ENCODE results near the gene RPS10.

RPS10 gene

DNA sequence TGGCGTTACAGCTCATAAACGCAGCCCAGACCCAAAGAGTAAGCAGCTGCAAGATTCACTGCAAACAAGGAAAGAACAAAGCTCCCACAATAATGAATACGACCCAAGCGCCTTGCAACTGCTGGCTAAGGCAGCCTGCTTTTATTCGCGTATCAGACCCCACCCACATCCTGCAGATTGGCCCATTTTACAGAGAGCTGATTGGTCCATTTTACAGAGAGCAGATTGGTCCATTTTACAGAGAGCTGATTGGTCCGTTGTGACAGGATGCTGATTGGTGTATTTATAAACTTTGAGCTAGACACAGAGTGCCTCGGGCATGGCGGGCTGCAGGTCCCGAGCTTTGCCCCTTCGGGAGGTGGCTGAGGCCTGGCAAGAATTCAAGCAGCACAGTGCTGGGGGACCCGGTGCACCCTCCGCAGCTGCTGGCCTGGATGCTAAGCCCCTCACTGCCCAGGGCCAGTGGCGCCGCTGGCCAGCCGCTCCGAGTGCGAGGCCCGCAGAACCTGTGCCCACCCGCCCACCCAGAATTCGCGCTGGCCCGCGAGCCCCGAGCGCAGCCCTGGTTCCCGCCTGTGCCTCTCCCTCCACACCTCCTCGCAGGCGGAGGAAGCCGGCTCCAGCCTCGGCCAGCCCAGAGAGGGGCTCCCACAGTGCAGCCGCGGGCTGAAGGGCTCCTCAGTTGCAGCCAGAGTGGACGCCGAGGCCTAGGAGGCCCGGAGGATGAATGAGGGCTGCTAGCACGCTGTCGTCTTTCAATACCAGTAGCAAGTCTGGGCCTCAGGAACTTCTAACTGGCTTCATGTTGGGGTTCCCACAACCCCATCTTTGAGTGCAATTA lies 11.2 kb upstream of the RPS10 start:
- TF ChIP-seq GATA3 (IDR thresholded peaks at IDR 0.05; ENCODE audit: low read depth, low read length) (no peak), GATA2 (IDR thresholded peaks at IDR 0.05; ENCODE audit: low read depth, low read length) (no peak)

DNA sequence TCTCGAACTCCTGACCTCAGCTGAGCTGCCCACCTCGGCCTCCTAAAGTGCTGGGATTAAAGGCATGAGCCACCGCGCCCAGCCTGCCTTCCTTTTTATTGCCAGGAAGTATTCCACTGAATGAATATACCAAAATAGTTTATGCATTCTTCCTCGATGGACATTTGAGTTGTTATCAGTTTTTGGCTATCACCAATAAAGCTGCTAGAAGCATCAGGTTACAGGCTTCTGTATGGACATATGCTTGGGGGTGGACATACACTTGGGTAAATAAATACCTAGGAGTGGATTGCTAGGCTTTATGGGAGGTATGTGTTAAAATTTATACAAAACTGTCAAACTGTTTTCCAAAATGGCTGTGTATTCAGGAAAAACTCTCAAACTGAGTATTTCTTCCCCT lies 10.0 kb upstream of the RPS10 start:
- no peak for TF ChIP-seq GATA3 (IDR thresholded peaks at IDR 0.05; ENCODE audit: low read depth, low read length)
- no peak for TF ChIP-seq GATA2 (IDR thresholded peaks at IDR 0.05; ENCODE audit: low read depth, low read length)

DNA sequence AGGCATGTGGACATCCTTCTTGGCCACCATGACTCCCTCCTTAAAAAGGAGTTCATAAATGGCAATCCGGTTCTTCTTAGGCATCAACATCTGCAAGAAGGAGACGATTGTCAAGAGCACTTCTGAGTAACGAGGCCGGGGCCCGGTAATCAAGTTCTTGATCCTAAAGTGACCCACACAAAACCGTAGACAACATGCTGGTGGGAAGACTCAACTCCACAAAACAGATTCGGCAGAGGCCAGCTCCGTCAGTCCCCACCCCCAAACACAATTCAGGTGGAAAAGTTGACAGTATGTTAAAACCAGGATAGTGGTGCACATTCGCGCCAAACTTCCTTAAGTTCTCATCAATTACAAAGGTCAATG lies 754 bp downstream of the RPS10 start:
- TF ChIP-seq GATA2 (IDR thresholded peaks at IDR 0.05; ENCODE audit: low read depth, low read length) (no peak), GATA3 (IDR thresholded peaks at IDR 0.05; ENCODE audit: low read depth, low read length) (no peak)

DNA sequence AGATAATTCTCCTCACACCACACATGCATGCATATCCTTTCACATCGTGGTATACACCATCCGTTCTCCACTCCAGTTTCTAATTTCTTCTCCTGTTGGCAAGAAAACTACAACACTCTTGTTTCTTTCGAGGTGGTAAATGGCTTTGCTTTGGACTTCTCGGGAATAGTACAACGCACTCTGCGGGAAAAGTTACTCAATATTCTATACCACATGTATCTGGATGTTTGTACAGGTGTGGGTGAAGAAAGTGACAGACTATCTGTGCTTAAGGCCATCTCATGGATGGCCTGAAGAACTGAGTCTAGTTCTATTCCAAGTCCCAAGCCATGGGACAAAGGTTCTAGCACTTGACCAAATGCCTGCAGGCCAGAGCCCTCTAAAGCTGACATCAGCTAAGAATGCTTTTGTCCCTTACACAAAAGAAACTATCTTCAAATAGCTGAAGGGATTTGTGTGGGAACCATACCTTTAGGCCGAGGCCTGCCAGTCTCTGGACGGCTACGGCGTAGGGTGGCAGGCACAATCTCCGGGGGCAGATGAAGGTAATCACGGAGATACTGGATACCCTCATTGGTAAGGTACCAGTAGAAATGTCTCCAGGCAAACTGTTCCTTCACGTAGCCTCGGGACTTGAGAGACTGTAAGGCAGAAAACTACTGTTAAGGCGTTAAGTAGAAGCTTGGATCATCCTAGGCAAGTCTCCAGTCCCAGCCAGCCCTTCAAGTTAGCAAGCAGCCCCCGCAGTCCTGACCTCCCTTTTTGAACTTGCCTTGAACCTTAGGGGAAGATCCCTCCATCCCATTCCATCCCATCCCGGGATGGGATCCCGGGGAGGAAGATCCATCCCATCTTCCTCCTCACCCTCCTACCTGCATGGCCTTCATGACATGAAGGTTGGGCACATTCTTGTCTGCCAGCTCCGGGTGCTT lies 1.4 kb downstream of the RPS10 start:
- TF ChIP-seq GATA3 (IDR thresholded peaks at IDR 0.05; ENCODE audit: low read depth, low read length) (no peak), GATA2 (IDR thresholded peaks at IDR 0.05; ENCODE audit: low read depth, low read length) (no peak)

DNA sequence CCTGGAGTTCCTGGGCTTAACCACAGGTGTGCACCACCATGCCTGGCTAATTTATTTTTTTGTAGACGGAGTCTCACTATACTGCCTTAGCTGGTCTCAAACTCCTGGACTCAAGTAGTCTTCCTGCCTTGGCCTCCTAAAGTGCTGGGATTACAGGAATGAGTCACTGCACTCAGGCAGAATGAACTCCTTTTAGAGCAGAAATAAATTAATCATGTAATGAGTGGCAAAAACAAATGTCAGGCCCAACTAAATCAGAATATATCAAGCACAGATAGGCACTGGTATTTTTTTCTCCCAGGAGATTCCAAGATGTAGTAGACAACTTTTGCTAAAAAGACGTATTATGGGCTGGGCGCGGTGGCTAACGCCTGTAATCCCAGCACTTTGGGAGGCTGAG lies 2.6 kb downstream of the RPS10 start:
- TF ChIP-seq GATA2 (IDR thresholded peaks at IDR 0.05; ENCODE audit: low read depth, low read length) (no peak), GATA3 (IDR thresholded peaks at IDR 0.05; ENCODE audit: low read depth, low read length) (no peak)

DNA sequence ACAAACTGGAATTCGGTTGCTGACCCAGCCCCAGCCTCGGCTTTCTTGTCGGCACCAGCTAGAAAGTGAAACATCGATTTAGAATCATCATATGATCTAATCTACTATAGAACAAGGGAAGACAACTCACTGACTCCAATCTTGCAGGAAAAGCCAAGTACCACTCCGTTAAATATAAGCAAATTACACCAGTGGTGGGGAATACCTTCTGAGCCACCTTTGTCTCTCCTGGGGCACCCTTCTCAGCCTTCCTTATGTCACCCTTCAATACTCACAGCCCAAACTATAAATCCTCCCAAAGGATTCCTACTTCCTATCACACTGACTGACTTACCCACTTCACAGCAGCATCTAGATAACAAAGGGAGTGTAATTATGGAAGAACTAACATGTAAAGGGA lies 7.5 kb downstream of the RPS10 start:
- TF ChIP-seq GATA2 (IDR thresholded peaks at IDR 0.05; ENCODE audit: low read depth, low read length) (no peak), GATA3 (IDR thresholded peaks at IDR 0.05; ENCODE audit: low read depth, low read length) (no peak)

DNA sequence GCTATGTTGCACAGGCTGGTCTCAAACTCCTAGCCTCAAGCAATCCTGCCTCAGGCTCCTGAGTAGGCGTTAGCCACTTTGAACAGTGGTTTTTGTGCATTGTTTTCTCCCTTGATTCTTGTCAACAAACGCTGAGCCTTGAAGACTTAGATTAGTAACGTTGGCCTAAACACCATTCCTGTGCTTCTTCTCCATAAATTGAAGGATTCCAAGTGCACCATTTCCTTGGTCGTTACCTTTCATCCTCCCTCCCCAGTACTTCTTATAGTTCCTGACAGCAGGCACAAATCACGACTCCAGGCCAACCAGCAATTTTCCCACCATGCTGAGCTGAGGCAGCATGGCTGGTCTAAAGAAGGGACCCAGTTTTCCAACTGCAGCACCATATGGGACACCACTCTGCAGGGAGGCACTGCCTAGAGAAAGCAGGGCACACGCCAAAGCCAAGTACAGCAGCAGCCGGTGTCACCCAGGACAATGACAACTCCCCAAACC lies 8.9 kb downstream of the RPS10 start:
- TF ChIP-seq GATA3 (IDR thresholded peaks at IDR 0.05; ENCODE audit: low read depth, low read length) (no peak), GATA2 (IDR thresholded peaks at IDR 0.05; ENCODE audit: low read depth, low read length) (no peak)

DNA sequence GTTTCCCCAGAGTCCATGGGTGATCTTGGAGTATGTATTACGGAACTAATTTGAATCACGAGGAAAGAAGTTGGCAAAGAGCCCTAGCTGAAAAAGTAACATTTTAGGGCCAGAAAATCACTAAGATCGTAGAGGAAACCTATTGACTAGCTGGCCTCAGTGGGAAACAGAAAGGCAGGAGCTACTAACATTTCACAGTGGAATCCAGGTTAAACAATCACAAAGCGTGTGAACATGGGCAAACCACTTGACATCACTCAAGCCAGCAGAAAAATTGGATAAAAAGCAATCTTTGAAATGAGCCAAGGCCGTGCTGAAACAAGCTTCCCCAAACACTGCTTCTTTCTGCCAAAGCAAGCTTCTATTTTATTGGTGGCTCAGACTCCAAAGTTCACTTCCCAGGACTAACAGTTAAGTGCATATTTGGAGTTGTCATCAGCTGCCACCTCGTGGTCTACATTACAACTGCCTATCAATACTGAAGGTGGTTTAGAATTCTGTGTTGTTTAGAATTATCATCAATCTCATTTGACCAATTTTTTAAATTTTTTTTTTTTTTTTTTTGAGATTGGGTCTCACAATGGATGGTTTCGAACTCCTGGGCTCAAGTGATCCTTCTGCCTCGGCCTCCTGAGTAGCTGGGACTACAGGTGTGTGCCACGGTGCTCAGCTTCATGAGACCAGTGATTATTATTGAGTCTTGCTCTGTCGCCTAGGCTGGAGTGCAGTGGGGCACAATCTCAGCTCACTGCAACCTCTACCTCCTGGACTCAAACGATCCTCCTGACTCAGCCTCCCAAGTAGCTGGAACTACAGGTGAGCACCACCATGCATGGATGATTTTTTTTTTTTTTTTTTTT lies 10.6 kb downstream of the RPS10 start:
- TF ChIP-seq GATA2 (IDR thresholded peaks at IDR 0.05; ENCODE audit: low read depth, low read length) (no peak), GATA3 (IDR thresholded peaks at IDR 0.05; ENCODE audit: low read depth, low read length) (no peak)

DNA sequence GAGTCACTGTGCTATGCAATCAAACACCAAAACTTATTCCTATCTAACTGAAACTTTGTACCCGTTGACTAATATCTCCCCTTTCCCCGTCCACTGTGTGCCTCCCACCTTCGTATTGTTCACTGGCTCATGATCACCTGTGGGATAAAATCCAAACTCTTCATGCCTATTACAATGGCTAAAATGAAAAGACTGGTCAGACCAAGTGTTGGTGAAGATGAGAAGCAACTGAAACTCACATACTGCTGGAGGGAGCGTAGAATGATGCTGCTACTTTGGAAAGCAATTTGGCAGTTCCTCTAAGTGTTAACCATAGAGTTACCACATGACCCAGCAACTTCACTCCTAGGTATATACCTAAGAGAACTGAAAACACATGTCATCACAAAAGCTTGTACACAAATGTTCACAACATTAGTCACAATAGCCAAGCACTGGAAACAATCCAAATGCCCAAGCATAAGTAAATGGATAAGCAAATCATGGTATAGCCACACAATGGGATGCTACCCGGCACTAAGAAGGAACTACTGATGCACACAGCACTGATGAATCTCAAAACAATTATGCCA lies 13.1 kb downstream of the RPS10 start:
- no peak for TF ChIP-seq GATA3 (IDR thresholded peaks at IDR 0.05; ENCODE audit: low read depth, low read length)
- no peak for TF ChIP-seq GATA2 (IDR thresholded peaks at IDR 0.05; ENCODE audit: low read depth, low read length)

DNA sequence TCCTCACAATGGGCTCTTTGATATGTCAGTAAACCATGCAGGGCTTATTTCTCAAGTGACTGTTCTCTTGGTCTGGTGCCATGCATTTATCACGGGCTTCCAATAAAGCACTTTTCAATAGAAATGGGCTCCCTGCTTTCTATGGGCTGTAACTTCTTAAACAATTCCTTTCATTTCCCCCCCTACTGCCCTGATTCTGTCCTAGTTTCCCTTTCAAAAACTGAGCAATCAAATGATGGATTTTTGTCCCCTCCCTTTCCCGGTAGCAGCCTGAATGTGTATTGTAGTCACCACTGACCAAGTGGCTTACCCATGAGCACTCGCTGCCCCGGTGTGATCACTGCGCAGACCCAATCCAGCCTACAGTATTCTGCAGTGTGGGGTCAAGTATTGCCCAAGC lies 13.9 kb downstream of the RPS10 start:
- no peak for TF ChIP-seq GATA2 (IDR thresholded peaks at IDR 0.05; ENCODE audit: low read depth, low read length)
- no peak for TF ChIP-seq GATA3 (IDR thresholded peaks at IDR 0.05; ENCODE audit: low read depth, low read length)

DNA sequence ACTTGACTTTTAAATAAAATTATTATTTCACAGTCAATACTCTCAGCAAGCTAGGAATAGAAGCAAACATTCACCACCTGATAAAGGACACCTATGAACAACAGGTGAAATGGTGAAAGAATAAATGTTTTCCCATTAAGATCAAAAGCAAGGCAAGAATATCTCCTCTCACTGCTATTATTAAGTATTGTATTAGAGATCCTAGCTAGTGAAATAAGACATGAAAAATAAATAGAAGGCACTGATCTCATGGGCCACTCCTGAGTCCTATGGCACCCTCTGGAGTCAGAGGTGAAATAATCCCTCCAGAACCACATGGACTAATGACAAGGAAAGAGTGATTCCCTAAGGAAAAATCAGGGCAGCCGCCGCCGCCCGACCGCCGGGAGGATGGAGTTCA lies 29.4 kb downstream of the RPS10 start:
- TF ChIP-seq GATA3 (IDR thresholded peaks at IDR 0.05; ENCODE audit: low read depth, low read length) = no peak
- no peak for TF ChIP-seq GATA2 (IDR thresholded peaks at IDR 0.05; ENCODE audit: low read depth, low read length)

DNA sequence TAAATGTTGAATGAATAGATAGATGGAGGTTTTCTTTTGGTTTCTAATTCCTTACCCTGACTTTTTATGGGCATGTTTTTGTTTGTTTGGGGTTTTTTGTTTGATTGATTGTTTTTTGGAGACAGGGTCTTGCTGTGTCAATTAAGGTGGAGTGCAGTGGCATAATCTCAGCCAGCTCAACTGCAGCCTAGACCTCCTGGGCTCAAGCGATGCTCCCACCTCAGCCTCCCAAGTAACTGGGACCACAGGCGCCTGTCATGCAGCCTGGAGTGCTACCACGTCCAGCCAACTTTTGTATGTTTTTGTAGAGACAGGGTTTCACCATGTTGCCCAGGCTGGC lies 31.9 kb downstream of the RPS10 start:
- TF ChIP-seq GATA3 (IDR thresholded peaks at IDR 0.05; ENCODE audit: low read depth, low read length) (no peak), GATA2 (IDR thresholded peaks at IDR 0.05; ENCODE audit: low read depth, low read length) (no peak)

DNA sequence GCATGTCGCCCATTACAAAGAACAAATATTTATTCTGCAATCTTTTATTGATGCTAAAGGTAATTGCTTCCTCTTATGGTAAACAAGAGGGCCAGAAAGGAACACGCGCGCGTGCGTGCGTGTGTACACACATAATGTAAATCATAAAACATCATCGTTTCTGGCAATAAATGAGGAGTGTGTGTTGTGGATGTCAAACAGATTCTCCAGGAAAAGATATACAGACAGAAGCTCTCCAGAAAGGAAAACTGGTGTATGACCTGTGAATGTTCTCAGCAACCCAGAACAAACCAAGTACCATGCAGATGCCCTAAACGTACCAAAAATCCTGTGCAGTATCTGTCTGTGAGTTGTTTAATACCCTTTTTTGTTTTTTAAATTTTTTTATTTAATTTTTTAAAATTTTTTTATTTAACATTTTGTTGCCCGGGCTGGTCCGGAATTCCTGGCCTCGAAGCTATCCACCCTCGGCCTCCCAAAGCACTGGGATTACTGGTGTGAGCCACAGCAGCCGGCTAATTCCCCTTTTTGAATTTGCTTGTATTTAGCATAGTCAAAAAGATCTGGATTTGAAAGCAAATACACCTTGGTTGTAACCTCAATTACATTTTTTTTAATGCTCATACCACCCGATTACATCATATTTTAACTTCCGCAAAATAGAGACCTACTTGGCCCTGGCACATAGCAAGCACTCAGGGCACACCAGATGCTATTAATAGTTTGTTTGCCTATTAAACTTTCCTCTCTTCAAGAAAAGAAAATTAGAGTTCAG lies 32.5 kb downstream of the RPS10 start:
- TF ChIP-seq GATA2 (IDR thresholded peaks at IDR 0.05; ENCODE audit: low read depth, low read length) = no peak
- TF ChIP-seq GATA3 (IDR thresholded peaks at IDR 0.05; ENCODE audit: low read depth, low read length) = no peak

All from SH-SY5Y (cell line).